SK-N-SH treated with all-trans-retinoic acid at 6 μM for 48 hours (cell line): ENCODE results near the gene RAET1G.

ENCODE experiments used
- OSR1 ChIP-seq: fragments of 250-450 bp; sonication (Bioruptor Pico); IDR thresholded peaks from 2 replicates; pipeline ENCODE4 v1.8.0; 2022; ENCODE audit warnings: moderate library complexity, mild to moderate bottlenecking, inconsistent platforms
- TOX ChIP-seq: fragments of 250-450 bp; sonication (Bioruptor Pico); IDR thresholded peaks from 2 replicates; pipeline ENCODE4 v1.8.0; 2021; ENCODE audit warnings: mild to moderate bottlenecking, moderate library complexity, borderline replicate concordance
- ZC3H10 ChIP-seq: fragments of 250-450 bp; sonication (Bioruptor Pico); IDR thresholded peaks from 2 replicates; pipeline ENCODE4 v1.5.1; 2021; ENCODE audit warnings: mild to moderate bottlenecking, moderate library complexity
- ZFP3 ChIP-seq: fragments of 250-450 bp; sonication (Bioruptor Pico); IDR thresholded peaks from 2 replicates; pipeline ENCODE4 v1.5.0; 2020; ENCODE audit warnings: mild to moderate bottlenecking, moderate library complexity
- TF ChIP-seq, protein P1 (sequence below): fragments of 250-450 bp; sonication (Bioruptor Pico); IDR thresholded peaks from 2 replicates; pipeline ENCODE4 v1.5.1; 2021; ENCODE audit warnings: mild to moderate bottlenecking, moderate library complexity
- TF ChIP-seq, protein P2 (sequence below): fragments of 250-450 bp; sonication (Bioruptor Pico); IDR thresholded peaks from 2 replicates; pipeline ENCODE4 v1.8.0; 2020; ENCODE audit warnings: mild to moderate bottlenecking, moderate library complexity, borderline replicate concordance
- TF ChIP-seq, protein P3 (sequence below): fragments of 250-450 bp; sonication (Bioruptor Pico); IDR thresholded peaks from 2 replicates; pipeline ENCODE4 v1.5.1; 2020; ENCODE audit warnings: low read depth, mild to moderate bottlenecking, moderate library complexity
- TF ChIP-seq, protein P4 (sequence below): fragments of 250-450 bp; sonication (Bioruptor Pico); IDR thresholded peaks from 2 replicates; pipeline ENCODE4 v1.5.0; 2020; ENCODE audit warnings: mild to moderate bottlenecking, moderate library complexity

DNA sequence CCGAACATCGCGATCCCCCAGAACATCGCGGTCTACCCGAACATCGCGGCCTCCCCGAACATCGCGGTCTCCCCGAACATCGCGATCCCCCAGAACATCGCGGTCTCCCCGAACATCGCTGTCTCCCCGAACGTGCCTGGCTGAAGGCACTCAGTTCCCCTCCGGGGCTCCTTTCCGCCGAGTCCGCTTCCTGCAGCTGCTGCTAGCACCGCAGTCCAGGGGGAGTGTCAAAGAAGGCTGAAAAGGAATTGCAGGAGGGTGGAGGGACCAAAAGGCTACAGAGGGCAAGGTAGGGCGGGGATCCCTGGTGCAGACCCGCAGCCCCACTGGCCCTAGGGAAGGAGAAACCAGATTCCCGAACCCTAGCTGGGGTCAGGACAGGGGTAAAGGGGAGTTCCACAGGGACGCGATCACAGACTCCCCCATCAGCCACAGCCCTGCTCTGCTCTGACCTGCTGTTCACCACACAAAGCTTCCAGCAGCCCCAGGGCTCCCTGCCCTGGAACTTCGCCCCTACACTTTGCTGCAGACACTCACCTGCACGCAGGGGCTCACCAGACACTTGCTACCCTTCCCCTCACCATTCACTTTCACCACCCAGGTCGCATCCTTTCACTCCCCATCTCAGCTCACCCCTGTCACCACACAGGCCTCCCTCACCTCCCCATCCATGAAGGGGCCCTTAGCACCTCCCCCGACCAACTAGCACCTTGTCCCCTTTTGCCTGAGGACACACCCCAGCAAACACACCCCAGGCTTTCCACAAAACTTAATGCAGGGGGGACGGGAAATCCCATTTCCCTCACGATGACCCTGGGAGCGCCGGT lies 42.5 kb upstream of the RAET1G start:
- TF ChIP-seq ZFP3 (CRISPR knock-in tag): no peak
- TF ChIP-seq OSR1 (CRISPR knock-in tag): no peak
- TF ChIP-seq, protein P1, sequence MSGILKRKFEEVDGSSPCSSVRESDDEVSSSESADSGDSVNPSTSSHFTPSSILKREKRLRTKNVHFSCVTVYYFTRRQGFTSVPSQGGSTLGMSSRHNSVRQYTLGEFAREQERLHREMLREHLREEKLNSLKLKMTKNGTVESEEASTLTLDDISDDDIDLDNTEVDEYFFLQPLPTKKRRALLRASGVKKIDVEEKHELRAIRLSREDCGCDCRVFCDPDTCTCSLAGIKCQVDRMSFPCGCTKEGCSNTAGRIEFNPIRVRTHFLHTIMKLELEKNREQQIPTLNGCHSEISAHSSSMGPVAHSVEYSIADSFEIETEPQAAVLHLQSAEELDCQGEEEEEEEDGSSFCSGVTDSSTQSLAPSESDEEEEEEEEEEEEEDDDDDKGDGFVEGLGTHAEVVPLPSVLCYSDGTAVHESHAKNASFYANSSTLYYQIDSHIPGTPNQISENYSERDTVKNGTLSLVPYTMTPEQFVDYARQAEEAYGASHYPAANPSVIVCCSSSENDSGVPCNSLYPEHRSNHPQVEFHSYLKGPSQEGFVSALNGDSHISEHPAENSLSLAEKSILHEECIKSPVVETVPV (CRISPR knock-in tag): no peak
- TF ChIP-seq, protein P2, sequence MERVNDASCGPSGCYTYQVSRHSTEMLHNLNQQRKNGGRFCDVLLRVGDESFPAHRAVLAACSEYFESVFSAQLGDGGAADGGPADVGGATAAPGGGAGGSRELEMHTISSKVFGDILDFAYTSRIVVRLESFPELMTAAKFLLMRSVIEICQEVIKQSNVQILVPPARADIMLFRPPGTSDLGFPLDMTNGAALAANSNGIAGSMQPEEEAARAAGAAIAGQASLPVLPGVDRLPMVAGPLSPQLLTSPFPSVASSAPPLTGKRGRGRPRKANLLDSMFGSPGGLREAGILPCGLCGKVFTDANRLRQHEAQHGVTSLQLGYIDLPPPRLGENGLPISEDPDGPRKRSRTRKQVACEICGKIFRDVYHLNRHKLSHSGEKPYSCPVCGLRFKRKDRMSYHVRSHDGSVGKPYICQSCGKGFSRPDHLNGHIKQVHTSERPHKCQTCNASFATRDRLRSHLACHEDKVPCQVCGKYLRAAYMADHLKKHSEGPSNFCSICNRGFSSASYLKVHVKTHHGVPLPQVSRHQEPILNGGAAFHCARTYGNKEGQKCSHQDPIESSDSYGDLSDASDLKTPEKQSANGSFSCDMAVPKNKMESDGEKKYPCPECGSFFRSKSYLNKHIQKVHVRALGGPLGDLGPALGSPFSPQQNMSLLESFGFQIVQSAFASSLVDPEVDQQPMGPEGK: no peak
- TF ChIP-seq, protein P3, sequence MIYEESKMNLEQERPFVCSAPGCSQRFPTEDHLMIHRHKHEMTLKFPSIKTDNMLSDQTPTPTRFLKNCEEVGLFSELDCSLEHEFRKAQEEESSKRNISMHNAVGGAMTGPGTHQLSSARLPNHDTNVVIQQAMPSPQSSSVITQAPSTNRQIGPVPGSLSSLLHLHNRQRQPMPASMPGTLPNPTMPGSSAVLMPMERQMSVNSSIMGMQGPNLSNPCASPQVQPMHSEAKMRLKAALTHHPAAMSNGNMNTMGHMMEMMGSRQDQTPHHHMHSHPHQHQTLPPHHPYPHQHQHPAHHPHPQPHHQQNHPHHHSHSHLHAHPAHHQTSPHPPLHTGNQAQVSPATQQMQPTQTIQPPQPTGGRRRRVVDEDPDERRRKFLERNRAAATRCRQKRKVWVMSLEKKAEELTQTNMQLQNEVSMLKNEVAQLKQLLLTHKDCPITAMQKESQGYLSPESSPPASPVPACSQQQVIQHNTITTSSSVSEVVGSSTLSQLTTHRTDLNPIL (CRISPR knock-in tag): no peak
- no peak for TF ChIP-seq TOX
- TF ChIP-seq, protein P4, sequence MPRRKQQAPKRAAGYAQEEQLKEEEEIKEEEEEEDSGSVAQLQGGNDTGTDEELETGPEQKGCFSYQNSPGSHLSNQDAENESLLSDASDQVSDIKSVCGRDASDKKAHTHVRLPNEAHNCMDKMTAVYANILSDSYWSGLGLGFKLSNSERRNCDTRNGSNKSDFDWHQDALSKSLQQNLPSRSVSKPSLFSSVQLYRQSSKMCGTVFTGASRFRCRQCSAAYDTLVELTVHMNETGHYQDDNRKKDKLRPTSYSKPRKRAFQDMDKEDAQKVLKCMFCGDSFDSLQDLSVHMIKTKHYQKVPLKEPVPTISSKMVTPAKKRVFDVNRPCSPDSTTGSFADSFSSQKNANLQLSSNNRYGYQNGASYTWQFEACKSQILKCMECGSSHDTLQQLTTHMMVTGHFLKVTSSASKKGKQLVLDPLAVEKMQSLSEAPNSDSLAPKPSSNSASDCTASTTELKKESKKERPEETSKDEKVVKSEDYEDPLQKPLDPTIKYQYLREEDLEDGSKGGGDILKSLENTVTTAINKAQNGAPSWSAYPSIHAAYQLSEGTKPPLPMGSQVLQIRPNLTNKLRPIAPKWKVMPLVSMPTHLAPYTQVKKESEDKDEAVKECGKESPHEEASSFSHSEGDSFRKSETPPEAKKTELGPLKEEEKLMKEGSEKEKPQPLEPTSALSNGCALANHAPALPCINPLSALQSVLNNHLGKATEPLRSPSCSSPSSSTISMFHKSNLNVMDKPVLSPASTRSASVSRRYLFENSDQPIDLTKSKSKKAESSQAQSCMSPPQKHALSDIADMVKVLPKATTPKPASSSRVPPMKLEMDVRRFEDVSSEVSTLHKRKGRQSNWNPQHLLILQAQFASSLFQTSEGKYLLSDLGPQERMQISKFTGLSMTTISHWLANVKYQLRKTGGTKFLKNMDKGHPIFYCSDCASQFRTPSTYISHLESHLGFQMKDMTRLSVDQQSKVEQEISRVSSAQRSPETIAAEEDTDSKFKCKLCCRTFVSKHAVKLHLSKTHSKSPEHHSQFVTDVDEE (CRISPR knock-in tag): no peak
- TF ChIP-seq ZC3H10 (CRISPR knock-in tag): no peak
